HEK293 (cell line): Measurements from ENCODE around the gene GIGYF1.

Source experiments
- GLIS1 ChIP-seq: fragments of 450-650 bp; formaldehyde crosslinking; IDR thresholded peaks from 2 replicates; pipeline ENCODE4 v1.5.1; 2016; ENCODE audit warnings: missing biosample characterization, missing genetic modification characterization
- GLIS2 ChIP-seq: fragments of 450-650 bp; formaldehyde crosslinking; IDR thresholded peaks from 2 replicates; pipeline ENCODE4 v1.5.1; 2016; ENCODE audit warnings: missing biosample characterization, missing genetic modification characterization
- HIC1 ChIP-seq: fragments of 450-650 bp; formaldehyde crosslinking; IDR thresholded peaks from 2 replicates; pipeline ENCODE4 v1.5.1; 2016; ENCODE audit warnings: missing biosample characterization, missing genetic modification characterization
- IKZF3 ChIP-seq: fragments of 450-650 bp; IDR thresholded peaks from 2 replicates; pipeline ENCODE4 v1.5.0; 2018; ENCODE audit warnings: missing biosample characterization, mild to moderate bottlenecking, missing genetic modification characterization, moderate library complexity
- INSM2 ChIP-seq: fragments of 450-650 bp; formaldehyde crosslinking; IDR thresholded peaks from 2 replicates; pipeline ENCODE4 v1.5.1; 2016; ENCODE audit warnings: missing biosample characterization, missing genetic modification characterization
- KLF17 ChIP-seq: fragments of 450-650 bp; formaldehyde crosslinking; IDR thresholded peaks from 2 replicates; pipeline ENCODE4 v1.5.1; 2016; ENCODE audit warnings: missing biosample characterization, missing genetic modification characterization
- PRDM1 ChIP-seq: fragments of 450-650 bp; formaldehyde crosslinking; IDR thresholded peaks from 2 replicates; pipeline ENCODE4; 2016; ENCODE audit warnings: missing biosample characterization, missing genetic modification characterization
- TCF7L2 ChIP-seq: IDR thresholded peaks from 2 replicates; pipeline ENCODE4 v1.6.1; 2011; ENCODE audit warnings: low read depth, mild to moderate bottlenecking, inconsistent platforms, low read length, moderate library complexity, borderline replicate concordance
- ZBTB10 ChIP-seq: fragments of 450-650 bp; formaldehyde crosslinking; IDR thresholded peaks from 2 replicates; pipeline ENCODE4 v1.5.1; 2016; ENCODE audit warnings: missing biosample characterization, missing genetic modification characterization
- ZBTB7A ChIP-seq: fragments of 450-650 bp; formaldehyde crosslinking; IDR thresholded peaks from 2 replicates; pipeline ENCODE4 v1.5.1; 2016; ENCODE audit warnings: low read depth, missing biosample characterization, missing genetic modification characterization
- ZBTB8A ChIP-seq: fragments of 450-650 bp; formaldehyde crosslinking; IDR thresholded peaks from 2 replicates; pipeline ENCODE4 v1.5.1; 2016; ENCODE audit warnings: missing biosample characterization, missing genetic modification characterization
- ZFHX2 ChIP-seq: fragments of 450-650 bp; formaldehyde crosslinking; conservative IDR thresholded peaks from 2 replicates; pipeline ENCODE4 v1.5.1; 2016; ENCODE audit warnings: missing biosample characterization, missing genetic modification characterization
- ZFP69B ChIP-seq: fragments of 450-650 bp; formaldehyde crosslinking; IDR thresholded peaks from 2 replicates; pipeline ENCODE4 v1.5.1; 2016; ENCODE audit warnings: missing biosample characterization, missing genetic modification characterization
- ZNF10 ChIP-seq: fragments of 450-650 bp; formaldehyde crosslinking; IDR thresholded peaks from 2 replicates; pipeline ENCODE4 v1.5.1; 2017; ENCODE audit warnings: missing biosample characterization, missing genetic modification characterization
- ZNF140 ChIP-seq: fragments of 450-650 bp; formaldehyde crosslinking; IDR thresholded peaks from 2 replicates; pipeline ENCODE4 v1.5.1; 2016; ENCODE audit warnings: missing biosample characterization, missing genetic modification characterization
- ZNF37A ChIP-seq: fragments of 450-650 bp; IDR thresholded peaks from 2 replicates; pipeline ENCODE4 v1.5.1; 2018; ENCODE audit warnings: missing biosample characterization, missing genetic modification characterization
- ZNF398 ChIP-seq: fragments of 450-650 bp; formaldehyde crosslinking; IDR thresholded peaks from 2 replicates; pipeline ENCODE4 v1.5.1; 2017; ENCODE audit warnings: missing biosample characterization, missing genetic modification characterization
- ZNF48 ChIP-seq: fragments of 450-650 bp; formaldehyde crosslinking; IDR thresholded peaks from 2 replicates; pipeline ENCODE4 v1.5.1; 2016; ENCODE audit warnings: missing biosample characterization, missing genetic modification characterization
- ZNF623 ChIP-seq: fragments of 450-650 bp; formaldehyde crosslinking; IDR thresholded peaks from 2 replicates; pipeline ENCODE4 v1.5.1; 2016; ENCODE audit warnings: missing biosample characterization, missing genetic modification characterization
- ZNF624 ChIP-seq: fragments of 450-650 bp; formaldehyde crosslinking; IDR thresholded peaks from 2 replicates; pipeline ENCODE4 v1.5.1; 2017; ENCODE audit warnings: missing biosample characterization, missing genetic modification characterization
- ZNF677 ChIP-seq: fragments of 450-650 bp; IDR thresholded peaks from 2 replicates; pipeline ENCODE4 v1.5.0; 2018; ENCODE audit warnings: missing biosample characterization, mild to moderate bottlenecking, missing genetic modification characterization, moderate library complexity

Gene GIGYF1

GRCh38 chr7:100680576-100681271 lies 13.3 kb downstream of the GIGYF1 start (continued):
- peak; percentile 18; the same call in 1 of the 2 replicates for TF ChIP-seq KLF17
- no peak for TF ChIP-seq ZNF37A
- TF ChIP-seq IKZF3 (tag by site-specific recombination), result no peak
- no peak for TF ChIP-seq ZNF140 (tag by site-specific recombination)
- TF ChIP-seq ZBTB10 (tag by site-specific recombination), result no peak
- no peak for TF ChIP-seq ZBTB8A (tag by site-specific recombination)
- peak; percentile 74 for TF ChIP-seq ZFHX2
- TF ChIP-seq GLIS1, result peak; percentile 45; the same call in 1 of the 2 replicates
- TF ChIP-seq ZNF48, result no peak
- TF ChIP-seq TCF7L2, result no peak
- no peak for TF ChIP-seq ZNF398 (tag by site-specific recombination)
- no peak for TF ChIP-seq ZNF10 (tag by site-specific recombination)
- TF ChIP-seq ZFP69B, result no peak
- no peak for TF ChIP-seq PRDM1 (tag by site-specific recombination)
- 0 out of 2 replicates have a peak, but pooled peaks have one; percentile 5 for TF ChIP-seq ZNF677 (tag by site-specific recombination)
- TF ChIP-seq ZBTB7A (tag by site-specific recombination), result no peak
- no peak for TF ChIP-seq ZNF624 (tag by site-specific recombination)
- peak; percentile 92 for TF ChIP-seq HIC1 (tag by site-specific recombination)
- peak; percentile 73 for TF ChIP-seq GLIS2 (tag by site-specific recombination)
- TF ChIP-seq INSM2 (tag by site-specific recombination), result no peak
- no peak for TF ChIP-seq ZNF623 (tag by site-specific recombination)
- TF ChIP-seq, all 188 proteins: peak for 12
